ENCODE data around the gene SPEG. TPM values are rescaled to one million over a fixed set of nuclear protein-coding genes. Genes with fewer than 3 reads are reported as not detected.

The SPEG gene
- total and polyA plus RNA-seq, 2 donors (not counting 3 experiments of a cell fraction or from before 2014, with no cell fraction given), result 0.84 to 3.5 TPM

DNA sequence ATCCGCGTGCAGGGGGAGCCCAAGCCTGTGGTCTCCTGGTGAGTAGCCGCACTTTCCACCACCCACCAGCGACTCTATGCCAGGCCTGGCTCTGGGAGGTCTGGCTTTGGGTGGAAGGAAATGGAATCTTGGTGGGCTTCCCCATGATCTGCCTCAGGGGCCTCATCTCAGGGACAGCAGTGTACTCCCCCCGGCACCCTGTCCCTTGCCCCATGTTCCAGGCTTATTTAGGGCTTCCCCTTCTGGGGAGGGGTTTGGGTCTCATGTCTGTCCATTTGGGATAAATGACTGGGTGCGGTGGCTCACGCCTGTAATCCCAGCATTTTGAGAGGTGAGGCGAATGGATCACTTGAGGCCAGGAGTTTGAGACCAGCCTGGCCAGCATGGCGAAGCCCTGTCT, 27.7 kb downstream of the SPEG start:
- TF ChIP-seq POLR2A (IDR thresholded peaks at IDR 0.05; ENCODE audit: low read depth, low read length), result no peak
- TF ChIP-seq POLR2AphosphoS5 (IDR thresholded peaks at IDR 0.05; ENCODE audit: insufficient read depth, low read depth, low read length), result no peak
- no peak for TF ChIP-seq FOS (IDR thresholded peaks at IDR 0.05; ENCODE audit: borderline replicate concordance, insufficient read depth, low read length)
- TF ChIP-seq, protein P1, sequence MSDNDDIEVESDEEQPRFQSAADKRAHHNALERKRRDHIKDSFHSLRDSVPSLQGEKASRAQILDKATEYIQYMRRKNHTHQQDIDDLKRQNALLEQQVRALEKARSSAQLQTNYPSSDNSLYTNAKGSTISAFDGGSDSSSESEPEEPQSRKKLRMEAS (IDR thresholded peaks at IDR 0.05; ENCODE audit: insufficient read depth, insufficient read length), result no peak
- no peak for TF ChIP-seq EZH2 (IDR thresholded peaks at IDR 0.05; ENCODE audit: borderline replicate concordance, low read depth, low read length, severe bottlenecking)
- ChIA-PET CTCF (interaction anchor here (0.7 to 3.1 kb wide), 8 partner anchors 9 to 98 kb away, joined by 3 to 52 read pairs (median 7); a partner anchor contains a TSS), POLR2A (no interaction called here)
- no peaks in the 10 kb centered on the region for H3K9me1 ChIP-seq (replicated peaks; ENCODE audit: control insufficient read depth, extremely low read depth, insufficient read depth, low read length)
- DNase-seq (ENCODE audit: low read depth, low spot score) (no peak), FAIRE-seq (no peak)
- no peak overlapping the region for H3K27ac ChIP-seq (ENCODE audit: insufficient read depth, low read depth, low read length)
- H4K20me1 ChIP-seq (replicated peaks; ENCODE audit: control insufficient read depth, extremely low read depth, insufficient read depth, low read length), result no peaks in the 10 kb centered on the region
- H3K4me2 ChIP-seq (ENCODE audit: insufficient read depth, low read length), result no peak overlapping the region
- H2AFZ ChIP-seq (ENCODE audit: low read depth, low read length), result no peak overlapping the region
- no peaks in the 10 kb centered on the region for H3K4me1 ChIP-seq (ENCODE audit: control insufficient read depth, extremely low read depth, insufficient read depth, low read length)
- H3K4me3 ChIP-seq (replicated peaks in 1 of 3; ENCODE audit: insufficient read depth in 1 of 3, low read depth in 1 of 3, low read length in 3 of 3), result no peak overlapping the region
- no peaks in the 10 kb centered on the region for H3K79me2 ChIP-seq (ENCODE audit: control insufficient read depth, insufficient read depth, low read length)
- no peaks in the 10 kb centered on the region for H3K9me3 ChIP-seq (replicated peaks; ENCODE audit: control insufficient read depth, insufficient read depth, low read length)
- dilution Hi-C loops (cut with MboI; ENCODE audit: extremely low pct_ligation_motif_present, low sequenced_read_pairs) (no loop called here), intact Hi-C loops (cut with micrococcal nuclease) (no loop called here)
- no peaks in the 10 kb centered on the region for H3K36me3 ChIP-seq (ENCODE audit: control insufficient read depth in 2 of 2, extremely low read depth in 1 of 2, insufficient read depth in 2 of 2, low read length in 2 of 2)
- BruUV-seq (replicated peaks), result no TSS peak
- no peak overlapping the region for H3K9ac ChIP-seq (replicated peaks; ENCODE audit: extremely low read depth, insufficient read depth, low read length)
- H3K27me3 ChIP-seq (ENCODE audit: control insufficient read depth in 2 of 2, insufficient read depth in 2 of 2, low read length in 2 of 2), result no peaks in the 10 kb centered on the region

DNA sequence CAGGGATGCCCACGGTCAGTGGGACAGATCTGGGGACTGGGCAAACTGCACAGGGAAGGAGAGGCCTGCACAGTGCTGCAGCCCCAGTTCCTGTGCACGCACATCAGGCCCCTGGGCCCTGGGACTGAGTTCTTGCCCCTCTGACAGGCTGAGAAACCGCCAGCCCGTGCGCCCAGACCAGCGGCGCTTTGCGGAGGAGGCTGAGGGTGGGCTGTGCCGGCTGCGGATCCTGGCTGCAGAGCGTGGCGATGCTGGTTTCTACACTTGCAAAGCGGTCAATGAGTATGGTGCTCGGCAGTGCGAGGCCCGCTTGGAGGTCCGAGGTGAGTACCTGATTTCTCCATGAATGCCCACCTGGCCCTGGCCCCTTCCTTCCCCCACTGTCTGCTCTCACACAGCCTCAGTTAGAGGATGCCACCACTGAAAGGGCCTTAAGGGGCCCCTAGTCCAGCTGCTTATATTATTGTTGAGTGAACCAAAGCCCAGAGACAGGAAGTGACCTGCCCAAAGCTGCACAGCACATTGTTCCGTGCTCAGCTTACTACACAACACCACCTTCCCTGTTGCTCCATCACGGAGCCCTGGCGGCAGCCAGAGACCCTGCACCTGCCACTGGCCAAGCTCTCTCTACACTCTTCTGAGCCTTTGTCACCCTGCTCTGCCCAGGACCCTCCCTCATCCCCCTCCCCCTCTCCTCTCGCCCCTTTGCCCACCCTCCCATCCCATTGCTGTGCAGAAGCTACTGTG, 29.8 kb downstream of the SPEG start:
- Histone ChIP-seq H3K9me1 (replicated peaks; ENCODE audit: control insufficient read depth, extremely low read depth, insufficient read depth, low read length) (no peaks in the 10 kb centered on the region), H2AFZ (ENCODE audit: low read depth, low read length) (no peak overlapping the region), H3K4me3 (replicated peaks in 1 of 3; ENCODE audit: insufficient read depth in 1 of 3, low read depth in 1 of 3, low read length in 3 of 3) (no peak overlapping the region), H3K4me1 (ENCODE audit: control insufficient read depth, extremely low read depth, insufficient read depth, low read length) (no peaks in the 10 kb centered on the region), H3K27ac (ENCODE audit: insufficient read depth, low read depth, low read length) (no peak overlapping the region), H3K4me2 (ENCODE audit: insufficient read depth, low read length) (no peak overlapping the region), H3K9me3 (replicated peaks; ENCODE audit: control insufficient read depth, insufficient read depth, low read length) (no peaks in the 10 kb centered on the region), H3K27me3 (ENCODE audit: control insufficient read depth in 2 of 2, insufficient read depth in 2 of 2, low read length in 2 of 2) (no peaks in the 10 kb centered on the region), H3K36me3 (ENCODE audit: control insufficient read depth in 2 of 2, extremely low read depth in 1 of 2, insufficient read depth in 2 of 2, low read length in 2 of 2) (no peaks in the 10 kb centered on the region), H3K9ac (replicated peaks; ENCODE audit: extremely low read depth, insufficient read depth, low read length) (no peak overlapping the region), H4K20me1 (replicated peaks; ENCODE audit: control insufficient read depth, extremely low read depth, insufficient read depth, low read length) (no peaks in the 10 kb centered on the region), H3K79me2 (ENCODE audit: control insufficient read depth, insufficient read depth, low read length) (no peaks in the 10 kb centered on the region)
- TF ChIP-seq, protein P2, sequence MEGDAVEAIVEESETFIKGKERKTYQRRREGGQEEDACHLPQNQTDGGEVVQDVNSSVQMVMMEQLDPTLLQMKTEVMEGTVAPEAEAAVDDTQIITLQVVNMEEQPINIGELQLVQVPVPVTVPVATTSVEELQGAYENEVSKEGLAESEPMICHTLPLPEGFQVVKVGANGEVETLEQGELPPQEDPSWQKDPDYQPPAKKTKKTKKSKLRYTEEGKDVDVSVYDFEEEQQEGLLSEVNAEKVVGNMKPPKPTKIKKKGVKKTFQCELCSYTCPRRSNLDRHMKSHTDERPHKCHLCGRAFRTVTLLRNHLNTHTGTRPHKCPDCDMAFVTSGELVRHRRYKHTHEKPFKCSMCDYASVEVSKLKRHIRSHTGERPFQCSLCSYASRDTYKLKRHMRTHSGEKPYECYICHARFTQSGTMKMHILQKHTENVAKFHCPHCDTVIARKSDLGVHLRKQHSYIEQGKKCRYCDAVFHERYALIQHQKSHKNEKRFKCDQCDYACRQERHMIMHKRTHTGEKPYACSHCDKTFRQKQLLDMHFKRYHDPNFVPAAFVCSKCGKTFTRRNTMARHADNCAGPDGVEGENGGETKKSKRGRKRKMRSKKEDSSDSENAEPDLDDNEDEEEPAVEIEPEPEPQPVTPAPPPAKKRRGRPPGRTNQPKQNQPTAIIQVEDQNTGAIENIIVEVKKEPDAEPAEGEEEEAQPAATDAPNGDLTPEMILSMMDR (IDR thresholded peaks at IDR 0.05; ENCODE audit: extremely low read depth in 1 of 2, insufficient read depth in 1 of 2, low read depth in 1 of 2, low read length in 2 of 2), result no peak
- TF ChIP-seq JUN (IDR thresholded peaks at IDR 0.05; ENCODE audit: borderline replicate concordance, insufficient read depth, insufficient read length, low read depth), result no peak
- TF ChIP-seq, protein P1 (IDR thresholded peaks at IDR 0.05; ENCODE audit: insufficient read depth, insufficient read length), result no peak
- no peak for TF ChIP-seq EZH2 (IDR thresholded peaks at IDR 0.05; ENCODE audit: borderline replicate concordance, low read depth, low read length, severe bottlenecking)
- no peak for TF ChIP-seq POLR2A (IDR thresholded peaks at IDR 0.05; ENCODE audit: low read depth, low read length)
- no peak for TF ChIP-seq FOS (IDR thresholded peaks at IDR 0.05; ENCODE audit: borderline replicate concordance, insufficient read depth, low read length)
- no peak for TF ChIP-seq POLR2AphosphoS5 (IDR thresholded peaks at IDR 0.05; ENCODE audit: insufficient read depth, low read depth, low read length)
- no peak for TF ChIP-seq MYC (IDR thresholded peaks at IDR 0.05; ENCODE audit: low read depth, low read length)
- no peak for TF ChIP-seq GATA2 (IDR thresholded peaks at IDR 0.05; ENCODE audit: insufficient read depth, insufficient read length, low read depth, low read length)
- no peak for DNase-seq (ENCODE audit: low read depth, low spot score)
- ChIA-PET POLR2A (no interaction called here), CTCF (interaction anchor here (0.6 to 3.1 kb wide), 12 partner anchors 10 to 96 kb away, joined by 3 to 52 read pairs (median 6); partner anchors contain the start of gene GMPPA)
- no peak for FAIRE-seq
- no TSS peak for BruUV-seq (replicated peaks)
- dilution Hi-C loops (cut with MboI; ENCODE audit: extremely low pct_ligation_motif_present, low sequenced_read_pairs), result no loop called here
- intact Hi-C loops (cut with micrococcal nuclease), result no loop called here
